ENCODE measurements around the gene ZBTB7C. TPM values are rescaled to one million over a fixed set of nuclear protein-coding genes. Genes with fewer than 3 reads are reported as not detected.
A peak's percentile ranks its signal among the peaks of the same experiment; 100 is the strongest.

Gene ZBTB7C
- total RNA-seq, 3 donors from 2014 or later: 5.6 to 26.5 (median 6.1) TPM

DNA sequence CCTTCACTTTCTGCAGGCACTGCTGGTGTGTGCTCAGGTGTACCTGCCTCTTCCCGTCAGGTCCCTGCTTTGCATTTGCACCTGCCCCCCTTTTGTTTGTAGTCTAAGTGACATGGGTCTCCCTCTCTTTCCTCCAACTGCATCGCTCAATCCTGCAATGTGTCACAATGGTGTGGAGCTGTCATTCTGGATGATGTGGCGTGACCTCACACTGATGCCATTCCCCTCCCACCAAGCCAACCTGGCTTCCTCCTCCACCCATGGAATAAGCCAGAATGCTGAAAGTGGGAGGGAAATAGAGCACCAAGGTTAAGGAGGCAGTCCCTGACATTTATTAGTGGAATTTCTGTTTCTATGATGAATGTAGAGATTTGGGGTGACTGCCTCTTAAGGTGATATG is 156.7 kb downstream of the ZBTB7C start:
- H3K4me1 ChIP-seq: no peaks in the 10 kb centered on the region
- TF ChIP-seq POLR2A (IDR thresholded peaks at IDR 0.05) (no peak), POLR2AphosphoS5 (IDR thresholded peaks at IDR 0.05) (no peak)
- TF ChIP-seq, protein P1, sequence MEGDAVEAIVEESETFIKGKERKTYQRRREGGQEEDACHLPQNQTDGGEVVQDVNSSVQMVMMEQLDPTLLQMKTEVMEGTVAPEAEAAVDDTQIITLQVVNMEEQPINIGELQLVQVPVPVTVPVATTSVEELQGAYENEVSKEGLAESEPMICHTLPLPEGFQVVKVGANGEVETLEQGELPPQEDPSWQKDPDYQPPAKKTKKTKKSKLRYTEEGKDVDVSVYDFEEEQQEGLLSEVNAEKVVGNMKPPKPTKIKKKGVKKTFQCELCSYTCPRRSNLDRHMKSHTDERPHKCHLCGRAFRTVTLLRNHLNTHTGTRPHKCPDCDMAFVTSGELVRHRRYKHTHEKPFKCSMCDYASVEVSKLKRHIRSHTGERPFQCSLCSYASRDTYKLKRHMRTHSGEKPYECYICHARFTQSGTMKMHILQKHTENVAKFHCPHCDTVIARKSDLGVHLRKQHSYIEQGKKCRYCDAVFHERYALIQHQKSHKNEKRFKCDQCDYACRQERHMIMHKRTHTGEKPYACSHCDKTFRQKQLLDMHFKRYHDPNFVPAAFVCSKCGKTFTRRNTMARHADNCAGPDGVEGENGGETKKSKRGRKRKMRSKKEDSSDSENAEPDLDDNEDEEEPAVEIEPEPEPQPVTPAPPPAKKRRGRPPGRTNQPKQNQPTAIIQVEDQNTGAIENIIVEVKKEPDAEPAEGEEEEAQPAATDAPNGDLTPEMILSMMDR (IDR thresholded peaks at IDR 0.05): no peak
- H3K27me3 ChIP-seq: no peaks in the 10 kb centered on the region
- no peak overlapping the region for H3K4me3 ChIP-seq
- intact Hi-C loops (cut with DNase I; ENCODE audit: low total_unique reads): no loop called here
- DNase-seq (ENCODE audit: low spot score in 2 of 2): no peak
- H3K9me3 ChIP-seq: peaks cover 0 to 14% of the 10 kb centered on the region in 2 donors
- no peak overlapping the region for H3K27ac ChIP-seq
- no peaks in the 10 kb centered on the region for H3K36me3 ChIP-seq

DNA sequence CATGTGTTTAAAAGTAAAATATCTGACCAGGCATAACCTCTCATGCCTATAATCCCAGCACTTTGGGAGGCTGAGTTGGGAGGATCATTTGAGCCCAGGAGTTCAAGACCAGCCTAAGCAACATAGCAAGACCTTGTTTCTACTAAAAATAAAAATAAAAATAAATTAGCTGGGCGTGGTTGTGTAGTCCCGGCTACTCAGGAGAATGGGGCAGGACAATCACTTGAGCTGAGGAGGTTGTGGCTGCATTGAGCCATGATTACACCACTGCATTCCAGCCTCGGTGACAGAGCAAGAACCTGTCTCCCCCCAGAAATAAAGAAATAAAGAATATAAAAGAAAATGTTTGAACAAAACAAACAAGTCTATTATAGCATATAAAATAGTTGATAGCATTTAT is 158.3 kb downstream of the ZBTB7C start:
- intact Hi-C loops (cut with DNase I; ENCODE audit: low total_unique reads): no loop called here
- TF ChIP-seq POLR2AphosphoS5 (IDR thresholded peaks at IDR 0.05): no peak

DNA sequence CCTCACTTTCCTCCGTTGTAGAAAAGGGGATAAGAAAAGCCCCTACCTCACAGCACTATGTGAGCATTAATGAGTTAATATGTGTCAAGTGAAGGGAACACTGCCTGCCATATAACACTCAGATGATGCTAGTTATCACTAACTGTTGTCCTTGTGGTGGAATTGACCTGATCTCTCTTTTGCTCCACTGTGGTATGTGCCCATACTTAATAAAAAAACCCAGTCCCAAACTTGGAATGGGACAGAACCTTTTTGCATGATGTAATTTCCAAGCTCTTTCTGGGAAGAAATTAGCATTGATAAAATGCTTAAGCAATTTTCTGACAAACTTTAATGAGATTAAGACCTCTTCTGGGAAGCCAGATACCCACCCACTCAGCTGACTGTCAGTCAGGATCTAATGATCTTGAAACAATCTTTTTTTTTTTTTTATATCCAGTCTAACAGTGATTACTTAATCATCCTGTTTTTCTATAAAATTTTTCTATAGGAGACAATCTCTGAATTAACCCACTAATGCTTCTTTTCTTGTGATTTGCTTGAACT is 158.7 kb downstream of the ZBTB7C start:
- no peak overlapping the region for H3K4me3 ChIP-seq
- no peak overlapping the region for H3K27ac ChIP-seq
- DNase-seq (ENCODE audit: low spot score in 2 of 2): no peak
- H3K27me3 ChIP-seq: no peaks in the 10 kb centered on the region
- H3K9me3 ChIP-seq: no peaks in the 10 kb centered on the region
- no peaks in the 10 kb centered on the region for H3K4me1 ChIP-seq
- TF ChIP-seq POLR2AphosphoS5 (IDR thresholded peaks at IDR 0.05) (no peak), POLR2A (IDR thresholded peaks at IDR 0.05) (no peak)
- TF ChIP-seq, protein P1 (IDR thresholded peaks at IDR 0.05): no peak
- H3K36me3 ChIP-seq: no peaks in the 10 kb centered on the region
- intact Hi-C loops (cut with DNase I; ENCODE audit: low total_unique reads): no loop called here

More for the DNA sequence above, 158.3 kb downstream of the ZBTB7C start:
- DNase-seq (ENCODE audit: low spot score in 2 of 2): no peak
- Histone ChIP-seq H3K27me3 (no peaks in the 10 kb centered on the region), H3K36me3 (no peaks in the 10 kb centered on the region), H3K4me1 (no peaks in the 10 kb centered on the region), H3K27ac (no peak overlapping the region), H3K9me3 (peaks cover 0 to 2% of the 10 kb centered on the region in 2 donors), H3K4me3 (no peak overlapping the region)

DNA sequence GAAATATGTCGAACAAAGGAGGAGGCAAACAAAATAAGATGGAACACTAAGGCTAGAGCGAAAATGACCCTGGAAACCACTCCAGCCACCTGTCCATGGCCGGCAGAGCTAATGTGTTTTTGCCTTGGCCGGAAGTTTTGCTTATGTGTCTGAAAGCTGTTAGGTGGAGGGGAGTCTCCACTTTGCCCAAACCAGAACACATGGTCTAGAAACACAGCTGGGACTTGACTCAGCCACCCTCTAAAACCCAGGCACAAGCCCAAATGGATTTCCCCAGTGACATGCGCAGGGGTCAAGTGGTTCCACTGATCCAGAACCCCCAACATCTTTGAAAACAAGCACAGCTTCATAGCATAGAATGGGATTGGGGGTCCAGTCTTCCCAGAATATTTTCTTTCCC is 159.3 kb downstream of the ZBTB7C start:
- Histone ChIP-seq H3K4me3 (no peak overlapping the region), H3K4me1 (no peaks in the 10 kb centered on the region), H3K36me3 (no peaks in the 10 kb centered on the region), H3K27ac (no peak overlapping the region), H3K27me3 (no peaks in the 10 kb centered on the region), H3K9me3 (no peaks in the 10 kb centered on the region)
- TF ChIP-seq POLR2AphosphoS5 (IDR thresholded peaks at IDR 0.05) (no peak), POLR2A (IDR thresholded peaks at IDR 0.05) (no peak)
- TF ChIP-seq, protein P1 (IDR thresholded peaks at IDR 0.05): no peak
- DNase-seq (ENCODE audit: low spot score in 2 of 2): no peak
- intact Hi-C loops (cut with DNase I; ENCODE audit: low total_unique reads): no loop called here

DNA sequence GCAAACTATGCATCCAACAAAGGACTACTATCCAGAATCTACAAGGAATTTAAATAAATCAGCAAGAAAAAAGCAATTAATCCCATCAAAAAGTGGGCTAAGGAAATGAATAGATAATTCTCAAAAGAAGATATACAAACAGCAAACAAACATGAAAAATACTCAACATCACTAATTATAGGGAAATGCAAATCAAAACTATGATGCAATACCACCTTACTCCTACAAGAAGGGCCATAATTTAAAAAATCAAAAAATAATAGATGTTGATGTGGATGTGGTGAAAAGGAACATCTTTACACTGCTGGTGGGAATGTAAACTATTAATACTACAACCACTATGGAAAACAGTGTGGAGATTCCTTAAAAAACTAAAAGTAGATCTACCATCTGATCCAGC is 164.7 kb downstream of the ZBTB7C start:
- no peaks in the 10 kb centered on the region for H3K27me3 ChIP-seq
- intact Hi-C loops (cut with DNase I; ENCODE audit: low total_unique reads): no loop called here
- TF ChIP-seq POLR2AphosphoS5 (IDR thresholded peaks at IDR 0.05) (no peak), POLR2A (IDR thresholded peaks at IDR 0.05) (no peak)
- TF ChIP-seq, protein P1 (IDR thresholded peaks at IDR 0.05): no peak
- no peaks in the 10 kb centered on the region for H3K4me1 ChIP-seq
- H3K27ac ChIP-seq: no peak overlapping the region
- H3K36me3 ChIP-seq: no peaks in the 10 kb centered on the region
- no peaks in the 10 kb centered on the region for H3K9me3 ChIP-seq
- DNase-seq (ENCODE audit: low spot score in 2 of 2): no peak
- H3K4me3 ChIP-seq: no peak overlapping the region

DNA sequence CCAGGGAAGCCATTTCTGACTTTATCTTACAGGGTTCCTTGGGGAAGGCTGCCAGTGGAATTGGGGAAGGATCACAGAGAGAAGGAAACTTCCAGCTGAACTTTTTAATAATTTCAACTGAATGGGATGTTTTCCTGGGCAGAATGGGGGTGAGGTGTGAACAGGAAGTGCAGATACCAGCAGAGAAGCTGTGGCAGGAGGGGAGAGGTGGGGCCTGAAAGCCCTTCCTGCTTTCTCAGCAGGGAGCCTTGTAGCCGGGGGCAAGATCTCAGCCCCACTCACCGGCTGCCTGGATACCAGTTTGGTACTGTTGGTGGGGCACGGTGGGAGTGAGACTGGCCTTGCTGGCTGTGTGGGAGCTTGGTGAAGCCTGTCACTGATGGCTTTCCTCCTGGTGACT is 170.5 kb downstream of the ZBTB7C start:
- DNase-seq (ENCODE audit: low spot score in 2 of 2): no peak
- TF ChIP-seq POLR2AphosphoS5 (IDR thresholded peaks at IDR 0.05) (no peak), POLR2A (IDR thresholded peaks at IDR 0.05) (no peak)
- TF ChIP-seq, protein P1 (IDR thresholded peaks at IDR 0.05): no peak
- Histone ChIP-seq H3K36me3 (no peaks in the 10 kb centered on the region), H3K4me1 (no peaks in the 10 kb centered on the region), H3K27ac (peak overlapping the region; percentile 85 to 86), H3K27me3 (no peaks in the 10 kb centered on the region), H3K9me3 (no peaks in the 10 kb centered on the region), H3K4me3 (no peak overlapping the region)
- intact Hi-C loops (cut with DNase I; ENCODE audit: low total_unique reads): no loop called here
